Fibroblast of gingiva (primary cell): ENCODE results near the gene PRKCZ.
"Not testable (repeated sequence)": the region's sequence is repeated elsewhere in the genome, so short reads cannot be mapped to it uniquely, and the experiment has no call there.

ENCODE experiments used
- DNase-seq: peaks from one replicate; pipeline ENCODE4 v3.0.0-alpha.2; 2011; ENCODE audit warnings: low read depth

Gene PRKCZ

GRCh38 chr1:2121101-2121691, 71.0 kb downstream of the PRKCZ start:
- DNase-seq = no peak

- not testable (repeated sequence) for DNase-seq
These were observed 71.6 kb downstream of the PRKCZ start for GRCh38 chr1:2121794-2122193.

- no peak for DNase-seq
These were observed 74.4 kb downstream of the PRKCZ start for GRCh38 chr1:2124446-2125198.

GRCh38 chr1:2125350-2126211, 75.4 kb downstream of the PRKCZ start:
- DNase-seq = no peak

- DNase-seq = no peak
These were observed 76.3 kb downstream of the PRKCZ start for GRCh38 chr1:2126331-2127186.

- no peak for DNase-seq
These were observed 77.3 kb downstream of the PRKCZ start for GRCh38 chr1:2127187-2128145.

GRCh38 chr1:2128189-2128901, 78.1 kb downstream of the PRKCZ start:
- DNase-seq = no peak

GRCh38 chr1:2129256-2129943, 79.2 kb downstream of the PRKCZ start:
- DNase-seq = no peak

- no peak for DNase-seq
These were observed 79.9 kb downstream of the PRKCZ start for GRCh38 chr1:2130156-2130555.

GRCh38 chr1:2130871-2131289, 80.7 kb downstream of the PRKCZ start:
- DNase-seq = no peak

- DNase-seq = peak; percentile 32
These were observed 82.2 kb downstream of the PRKCZ start for GRCh38 chr1:2132222-2133038.

GRCh38 chr1:2133039-2133878, 83.0 kb downstream of the PRKCZ start:
- DNase-seq = peak; percentile 99

GRCh38 chr1:2133879-2134215, 83.6 kb downstream of the PRKCZ start:
- DNase-seq = no peak

- no peak for DNase-seq
These were observed 84.0 kb downstream of the PRKCZ start for GRCh38 chr1:2134266-2134620.

- DNase-seq = no peak
These were observed 84.6 kb downstream of the PRKCZ start for GRCh38 chr1:2134621-2135307.

- peak; percentile 45 for DNase-seq
These were observed 85.2 kb downstream of the PRKCZ start for GRCh38 chr1:2135441-2135841.

GRCh38 chr1:2135941-2136340, 85.7 kb downstream of the PRKCZ start:
- DNase-seq = no peak
